ENCODE results near the gene SDK1. TPM values are rescaled to one million over a fixed set of nuclear protein-coding genes. Genes with fewer than 3 reads are reported as not detected.

The SDK1 gene
- total and polyA plus RNA-seq, 2 experiments from 2014 or later, result 4.1 to 16.5 TPM

DNA sequence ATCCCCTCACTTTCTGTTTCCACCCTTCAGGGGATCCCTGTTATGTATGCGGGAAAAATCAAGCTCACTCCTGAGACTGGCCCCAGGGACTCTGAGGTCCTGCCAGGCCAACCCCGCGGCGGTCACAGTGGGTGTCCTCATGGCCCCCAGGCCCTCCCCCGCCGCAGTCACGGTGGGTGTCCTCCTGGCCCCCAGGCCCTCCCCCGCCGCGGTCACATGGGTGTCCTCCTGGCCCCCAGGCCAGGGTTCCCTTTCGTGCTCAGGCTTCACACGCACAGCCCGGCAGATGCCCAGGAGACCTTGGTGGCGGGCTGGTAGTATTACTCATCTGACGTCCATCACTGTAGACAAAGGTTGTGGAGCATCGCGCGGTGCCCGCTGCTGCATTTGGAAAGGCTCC, 890.0 kb downstream of the SDK1 start:
- no peaks in the 10 kb centered on the region for H3K27me3 ChIP-seq

DNA sequence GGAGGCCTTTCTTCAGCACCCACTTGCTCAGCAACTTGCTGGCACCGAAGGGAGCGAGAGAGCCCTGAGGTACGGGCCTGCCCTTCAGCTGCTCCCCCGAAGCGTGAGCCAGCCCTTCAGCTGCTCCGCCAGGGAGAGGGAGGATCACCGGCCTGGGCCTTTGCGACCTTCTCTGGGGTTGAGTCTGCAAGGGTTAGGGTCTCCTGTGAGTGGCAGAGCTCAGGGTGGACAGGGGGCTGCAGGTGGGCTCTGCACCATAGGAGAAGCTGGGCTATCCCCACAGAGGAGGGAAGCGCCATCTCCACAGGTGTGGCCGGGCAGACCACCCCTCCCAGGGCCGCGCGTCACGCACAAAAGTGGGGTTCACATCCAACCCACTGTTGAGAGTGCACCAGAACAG, 890.5 kb downstream of the SDK1 start:
- H3K36me3 ChIP-seq, result no peaks in the 10 kb centered on the region
- no peaks in the 10 kb centered on the region for H3K27me3 ChIP-seq
- no peak for DNase-seq (ENCODE audit: low read depth in 1 of 2, low spot score in 1 of 2)
- H3K9me3 ChIP-seq (ENCODE audit: low read depth), result no peaks in the 10 kb centered on the region
- no peak for TF ChIP-seq CTCF (IDR thresholded peaks at IDR 0.05; ENCODE audit: low read depth, low read length)
- no peak overlapping the region for H3K27ac ChIP-seq
- no peaks in the 10 kb centered on the region for H3K4me1 ChIP-seq (ENCODE audit: low read depth)
- no peak overlapping the region for H3K4me3 ChIP-seq

More for the DNA sequence above, 890.0 kb downstream of the SDK1 start:
- no peak for TF ChIP-seq CTCF (IDR thresholded peaks at IDR 0.05; ENCODE audit: low read depth, low read length)
- no peaks in the 10 kb centered on the region for H3K36me3 ChIP-seq
- no peak overlapping the region for H3K4me3 ChIP-seq
- H3K4me1 ChIP-seq (ENCODE audit: low read depth), result no peaks in the 10 kb centered on the region
- DNase-seq (ENCODE audit: low read depth in 1 of 2, low spot score in 1 of 2), result no peak
- no peak overlapping the region for H3K27ac ChIP-seq
- no peaks in the 10 kb centered on the region for H3K9me3 ChIP-seq (ENCODE audit: low read depth)

- Histone ChIP-seq H3K4me1 (ENCODE audit: low read depth) (no peaks in the 10 kb centered on the region), H3K9me3 (ENCODE audit: low read depth) (no peaks in the 10 kb centered on the region), H3K36me3 (no peaks in the 10 kb centered on the region), H3K27ac (no peak overlapping the region), H3K27me3 (no peaks in the 10 kb centered on the region), H3K4me3 (no peak overlapping the region)
- TF ChIP-seq CTCF (IDR thresholded peaks at IDR 0.05; ENCODE audit: low read depth, low read length), result no peak
- no peak for DNase-seq (ENCODE audit: low read depth in 1 of 2, low spot score in 1 of 2)
Observed at GRCh38 chr7:4195660-4196059, 894.6 kb downstream of the SDK1 start.

DNA sequence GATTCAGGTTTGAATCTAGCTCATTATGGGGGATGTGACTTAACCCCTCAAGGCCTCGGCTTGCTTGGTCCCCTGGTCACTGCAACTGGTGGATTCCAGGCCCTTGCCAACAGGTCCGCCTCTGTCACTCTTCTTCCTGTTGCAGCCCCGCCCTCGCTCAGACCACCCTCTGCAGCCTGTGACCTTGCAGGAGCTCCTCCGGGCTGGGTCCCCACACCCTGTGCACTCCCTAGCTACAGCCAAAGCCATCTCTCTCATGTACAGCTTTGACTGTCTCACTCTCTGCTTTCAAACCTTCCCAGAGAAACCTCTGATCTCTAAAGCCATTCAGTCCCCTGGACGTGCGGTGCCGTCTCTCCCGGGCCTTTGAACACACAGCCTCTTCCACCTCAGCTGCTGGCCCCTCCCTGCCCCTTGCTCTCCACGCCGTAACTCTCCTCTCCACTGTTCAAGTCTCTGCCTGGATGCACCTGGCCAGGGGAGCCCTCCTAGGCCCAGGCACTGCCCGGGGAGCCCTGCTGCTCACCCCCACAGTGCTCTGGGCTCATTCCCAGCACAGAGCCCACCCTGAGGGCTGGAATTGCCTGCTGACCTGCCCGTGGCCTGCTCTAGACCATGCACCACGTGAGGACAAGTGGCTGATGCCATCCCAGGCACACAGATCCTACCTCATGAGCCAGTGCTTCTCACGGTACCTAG, 895.2 kb downstream of the SDK1 start:
- Histone ChIP-seq H3K4me3 (no peak overlapping the region), H3K36me3 (no peaks in the 10 kb centered on the region), H3K27ac (no peak overlapping the region), H3K4me1 (ENCODE audit: low read depth) (no peaks in the 10 kb centered on the region), H3K27me3 (no peaks in the 10 kb centered on the region), H3K9me3 (ENCODE audit: low read depth) (no peaks in the 10 kb centered on the region)
- DNase-seq (ENCODE audit: low read depth in 1 of 2, low spot score in 1 of 2), result no peak
- TF ChIP-seq CTCF (IDR thresholded peaks at IDR 0.05; ENCODE audit: low read depth, low read length), result no peak

GRCh38 chr7:4198301-4198700, 897.2 kb downstream of the SDK1 start:
- H3K9me3 ChIP-seq (ENCODE audit: low read depth), result no peaks in the 10 kb centered on the region

More at GRCh38 chr7:4198301-4198700, 897.2 kb downstream of the SDK1 start:
- Histone ChIP-seq H3K27me3 (no peaks in the 10 kb centered on the region), H3K36me3 (no peaks in the 10 kb centered on the region), H3K4me1 (ENCODE audit: low read depth) (no peaks in the 10 kb centered on the region), H3K27ac (no peak overlapping the region), H3K4me3 (no peak overlapping the region)
- DNase-seq (ENCODE audit: low read depth in 1 of 2, low spot score in 1 of 2), result no peak
- TF ChIP-seq CTCF (IDR thresholded peaks at IDR 0.05; ENCODE audit: low read depth, low read length), result no peak
